HFF-Myc (cell line): ENCODE results near the gene KRTAP20-1.

Experiments used
- DNase-seq: peaks from one replicate; pipeline ENCODE4 v3.0.0-alpha.2; 2011; ENCODE audit warnings: low read depth; ENCODE audit errors: extremely low read depth
- H3K4me3 ChIP-seq: replicated peaks from 2 replicates; pipeline ENCODE4 v1.5.1; 2011; ENCODE audit warnings: low read depth, mild to moderate bottlenecking, control low read depth, low read length
- TF ChIP-seq, protein P1 (sequence below): IDR thresholded peaks from 2 replicates; pipeline ENCODE4 v1.5.1; 2012; ENCODE audit warnings: mild to moderate bottlenecking, low read depth, low read length, control low read depth; ENCODE audit errors: missing control alignments

Gene KRTAP20-1

GRCh38 chr21:30638686-30639085 lies 22.5 kb downstream of the KRTAP20-1 start:
- no peak overlapping the region for H3K4me3 ChIP-seq
- DNase-seq = no peak
- TF ChIP-seq, protein P1, sequence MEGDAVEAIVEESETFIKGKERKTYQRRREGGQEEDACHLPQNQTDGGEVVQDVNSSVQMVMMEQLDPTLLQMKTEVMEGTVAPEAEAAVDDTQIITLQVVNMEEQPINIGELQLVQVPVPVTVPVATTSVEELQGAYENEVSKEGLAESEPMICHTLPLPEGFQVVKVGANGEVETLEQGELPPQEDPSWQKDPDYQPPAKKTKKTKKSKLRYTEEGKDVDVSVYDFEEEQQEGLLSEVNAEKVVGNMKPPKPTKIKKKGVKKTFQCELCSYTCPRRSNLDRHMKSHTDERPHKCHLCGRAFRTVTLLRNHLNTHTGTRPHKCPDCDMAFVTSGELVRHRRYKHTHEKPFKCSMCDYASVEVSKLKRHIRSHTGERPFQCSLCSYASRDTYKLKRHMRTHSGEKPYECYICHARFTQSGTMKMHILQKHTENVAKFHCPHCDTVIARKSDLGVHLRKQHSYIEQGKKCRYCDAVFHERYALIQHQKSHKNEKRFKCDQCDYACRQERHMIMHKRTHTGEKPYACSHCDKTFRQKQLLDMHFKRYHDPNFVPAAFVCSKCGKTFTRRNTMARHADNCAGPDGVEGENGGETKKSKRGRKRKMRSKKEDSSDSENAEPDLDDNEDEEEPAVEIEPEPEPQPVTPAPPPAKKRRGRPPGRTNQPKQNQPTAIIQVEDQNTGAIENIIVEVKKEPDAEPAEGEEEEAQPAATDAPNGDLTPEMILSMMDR = no peak

- TF ChIP-seq, protein P1 = no peak
- no peak within 1 kb of the TSS for H3K4me3 ChIP-seq
- no peak for DNase-seq
Observed at GRCh38 chr21:30642564-30642963, 26.3 kb downstream of the KRTAP20-1 start, which contains the start of gene KRTAP20-3. TSS of gene KRTAP20-3 (plus strand) at chr21:30642864.

GRCh38 chr21:30646904-30647414 lies 30.7 kb downstream of the KRTAP20-1 start:
- no peak for DNase-seq
- TF ChIP-seq, protein P1 = no peak
- no peak overlapping the region for H3K4me3 ChIP-seq

DNA sequence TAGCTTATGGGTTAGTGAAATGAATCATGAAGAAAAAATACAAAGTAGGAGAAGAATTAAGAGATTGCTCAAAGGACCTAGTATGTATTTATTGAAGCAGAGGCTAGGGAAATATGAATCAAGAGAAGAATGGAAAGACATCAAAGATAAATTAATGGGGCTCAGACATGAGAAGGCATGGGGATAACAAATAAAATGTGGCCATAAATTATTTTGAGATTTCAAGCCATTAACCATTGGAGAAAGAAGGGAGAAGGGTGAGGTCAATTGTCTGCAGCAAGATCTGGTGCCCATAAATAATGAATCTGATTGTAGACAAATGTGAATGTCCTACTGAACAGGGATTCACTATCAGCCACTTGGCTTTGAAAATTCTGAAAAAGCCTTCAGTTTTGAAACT lies 36.7 kb downstream of the KRTAP20-1 start:
- no peak for DNase-seq
- H3K4me3 ChIP-seq = no peak overlapping the region
- TF ChIP-seq, protein P1 = no peak
